Lower leg skin (tissue), 4 donors: ENCODE results near the gene SUPT20H. TPM values are rescaled to one million over a fixed set of nuclear protein-coding genes. Genes with fewer than 3 reads are reported as not detected.

Experiments used
- DNase-seq, 2 donors: peaks; one replicate each; pipeline ENCODE4 v3.0.0-alpha.2; 2019; ENCODE audit warnings: low spot score in 2 of 2
- H3K4me3 ChIP-seq: fragments of 200-600 bp; sonication (generic); 2 replicates; pipeline ENCODE4 v1.5.1; 2017; ENCODE audit warnings: mild to moderate bottlenecking, low read depth; ENCODE audit not compliant: poor library complexity, severe bottlenecking
- POLR2A ChIP-seq, 2 donors: fragments of 450-650 bp; IDR thresholded peaks; one replicate each; pipeline ENCODE4 v1.6.1; 2016 to 2017; ENCODE audit warnings: antibody characterized with exemption in 2 of 2, mild to moderate bottlenecking in 1 of 2, moderate library complexity in 1 of 2
- WGBS, 2 donors: methylation state at CpG; one replicate each; pipeline ENCODE4 v1.1.5; 2018; 5-methylcytosine and 5-hydroxymethylcytosine counted together
- intact Hi-C: fragments of 100-400 bp; cut with DNase I; formaldehyde crosslinking; loops from one replicate; pipeline ENCODE4 v1.15.0; 2023; ENCODE audit warnings: low total_unique reads
- total RNA-seq, 4 donors: library from RNA; depleted of rRNA; stranded (reverse); fragments of >200 nt; gene quantifications; one replicate each; pipeline ENCODE4 v1.1.0, GENCODE V29; 2016
- TF ChIP-seq, protein P1 (sequence below), 3 donors: fragments of 450-650 bp; IDR thresholded peaks; one replicate each; pipeline ENCODE4 v1.5.1; 2016; ENCODE audit warnings: antibody characterized with exemption in 3 of 3, mild to moderate bottlenecking in 3 of 3, moderate library complexity in 2 of 3

SUPT20H gene
- total RNA-seq, 4 donors from 2014 or later, result 23.4 to 35.9 (median 28.6) TPM

DNA sequence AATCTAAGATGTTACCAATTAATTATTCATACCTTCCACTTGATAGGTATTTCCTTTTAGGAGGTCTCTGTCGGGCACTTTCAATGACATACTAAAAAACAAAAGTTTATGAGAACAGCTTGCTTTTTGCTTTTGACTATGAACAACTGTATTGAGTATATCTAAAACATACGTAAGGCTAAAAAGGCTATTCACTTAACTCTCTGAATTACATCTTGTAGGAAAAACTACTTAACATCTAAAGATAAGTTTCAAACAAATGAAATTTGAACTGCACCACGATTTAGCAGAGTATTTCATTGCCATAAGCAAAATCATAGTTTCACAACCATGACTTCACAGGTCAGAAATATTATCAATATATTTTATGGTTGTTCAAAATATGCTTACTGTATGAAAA lies 11.6 kb downstream of the SUPT20H start:
- no peak for TF ChIP-seq POLR2A (IDR thresholded peaks at IDR 0.05)
- TF ChIP-seq, protein P1, sequence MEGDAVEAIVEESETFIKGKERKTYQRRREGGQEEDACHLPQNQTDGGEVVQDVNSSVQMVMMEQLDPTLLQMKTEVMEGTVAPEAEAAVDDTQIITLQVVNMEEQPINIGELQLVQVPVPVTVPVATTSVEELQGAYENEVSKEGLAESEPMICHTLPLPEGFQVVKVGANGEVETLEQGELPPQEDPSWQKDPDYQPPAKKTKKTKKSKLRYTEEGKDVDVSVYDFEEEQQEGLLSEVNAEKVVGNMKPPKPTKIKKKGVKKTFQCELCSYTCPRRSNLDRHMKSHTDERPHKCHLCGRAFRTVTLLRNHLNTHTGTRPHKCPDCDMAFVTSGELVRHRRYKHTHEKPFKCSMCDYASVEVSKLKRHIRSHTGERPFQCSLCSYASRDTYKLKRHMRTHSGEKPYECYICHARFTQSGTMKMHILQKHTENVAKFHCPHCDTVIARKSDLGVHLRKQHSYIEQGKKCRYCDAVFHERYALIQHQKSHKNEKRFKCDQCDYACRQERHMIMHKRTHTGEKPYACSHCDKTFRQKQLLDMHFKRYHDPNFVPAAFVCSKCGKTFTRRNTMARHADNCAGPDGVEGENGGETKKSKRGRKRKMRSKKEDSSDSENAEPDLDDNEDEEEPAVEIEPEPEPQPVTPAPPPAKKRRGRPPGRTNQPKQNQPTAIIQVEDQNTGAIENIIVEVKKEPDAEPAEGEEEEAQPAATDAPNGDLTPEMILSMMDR (IDR thresholded peaks at IDR 0.05), result no peak
- intact Hi-C loops, result no loop called here
- no peak overlapping the region for H3K4me3 ChIP-seq
- DNase-seq, result no peak
- WGBS, 2 donors, result 81 to 84% methylated on average over 3 of the region's 3 CpGs

DNA sequence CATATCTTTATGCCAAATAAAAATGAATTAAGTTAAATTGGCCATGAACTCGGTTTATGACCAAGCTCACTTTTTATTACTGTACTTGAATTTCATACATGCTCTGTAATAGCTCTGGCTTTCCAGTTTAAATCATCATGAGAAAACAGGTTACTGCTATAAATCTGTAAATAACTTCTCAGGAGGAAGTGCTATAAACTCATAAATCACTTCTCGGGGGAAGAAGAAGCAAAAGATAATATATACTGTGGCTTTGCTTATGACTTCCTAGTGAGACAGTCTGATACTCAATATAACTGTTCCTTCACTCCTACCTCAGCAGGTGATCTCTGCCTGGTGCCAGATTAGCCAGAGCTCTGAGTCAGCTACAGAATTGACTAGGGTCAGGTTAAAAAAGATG lies 12.5 kb downstream of the SUPT20H start:
- no peak for TF ChIP-seq POLR2A (IDR thresholded peaks at IDR 0.05)
- TF ChIP-seq, protein P1 (IDR thresholded peaks at IDR 0.05), result no peak

GRCh38 chr13:37046062-37046461 lies 13.4 kb downstream of the SUPT20H start:
- DNase-seq, result no peak

More for the DNA sequence above, 12.5 kb downstream of the SUPT20H start:
- DNase-seq, result no peak
- 73 to 75% methylated on average over 2 of the region's 2 CpGs for WGBS, 2 donors
- H3K4me3 ChIP-seq, result no peak overlapping the region
- intact Hi-C loops, result no loop called here

DNA sequence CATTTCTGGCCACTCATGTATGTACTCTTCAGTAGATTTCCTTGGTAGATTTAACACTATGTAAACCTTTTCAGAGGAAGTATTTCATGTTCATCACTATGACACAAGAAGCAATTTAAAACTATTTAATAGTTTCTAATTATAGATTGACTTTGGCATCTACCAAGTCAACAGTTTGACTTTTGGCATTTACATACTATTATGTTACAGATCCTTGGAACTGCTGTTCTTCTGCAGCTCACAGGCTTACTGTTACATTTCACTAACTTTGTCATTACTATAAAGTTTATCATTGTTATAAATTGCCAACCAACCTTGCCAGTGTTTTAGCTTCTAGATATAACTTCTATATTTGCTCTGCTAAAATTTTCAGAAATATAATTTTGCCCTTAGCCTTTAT lies 18.7 kb downstream of the SUPT20H start:
- TF ChIP-seq, protein P1 (IDR thresholded peaks at IDR 0.05), result no peak
- no peak for TF ChIP-seq POLR2A (IDR thresholded peaks at IDR 0.05)
- intact Hi-C loops, result no loop called here
- DNase-seq, result no peak
- no peak overlapping the region for H3K4me3 ChIP-seq

More at GRCh38 chr13:37046062-37046461, 13.4 kb downstream of the SUPT20H start:
- TF ChIP-seq, protein P1 (IDR thresholded peaks at IDR 0.05), result no peak
- no peak for TF ChIP-seq POLR2A (IDR thresholded peaks at IDR 0.05)
- intact Hi-C loops, result no loop called here
- H3K4me3 ChIP-seq, result no peak overlapping the region
- WGBS, 2 donors, result 97 to 100% methylated on average over 1 of the region's 1 CpG

- TF ChIP-seq, protein P1 (IDR thresholded peaks at IDR 0.05), result no peak
- TF ChIP-seq POLR2A (IDR thresholded peaks at IDR 0.05), result no peak
- no peak for DNase-seq
- H3K4me3 ChIP-seq, result no peak overlapping the region
- intact Hi-C loops, result no loop called here
These were observed 19.6 kb downstream of the SUPT20H start for GRCh38 chr13:37039896-37040295.

GRCh38 chr13:37037241-37037640 lies 22.2 kb downstream of the SUPT20H start:
- H3K4me3 ChIP-seq, result no peak overlapping the region
- no peak for TF ChIP-seq POLR2A (IDR thresholded peaks at IDR 0.05)
- TF ChIP-seq, protein P1 (IDR thresholded peaks at IDR 0.05), result no peak
- intact Hi-C loops, result no loop called here
- no peak for DNase-seq
- WGBS, 2 donors, result 93 to 97% methylated on average over 3 of the region's 3 CpGs
